Parathyroid adenoma (tissue), 2 donors: ENCODE results near the gene RTN4RL2.

ENCODE experiments used
- H2AFZ ChIP-seq: fragments of 300-600 bp; sonication (generic); one replicate; pipeline ENCODE4 v1.7.0; 2017; ENCODE audit warnings: antibody characterized with exemption, mild to moderate bottlenecking
- H3K27ac ChIP-seq: fragments of 300-600 bp; sonication (generic); one replicate; pipeline ENCODE4 v1.7.0; 2017
- H3K27me3 ChIP-seq: fragments of 300-600 bp; sonication (generic); one replicate; pipeline ENCODE4 v1.7.0; 2017; ENCODE audit warnings: low read length; ENCODE audit not compliant: control insufficient read depth, insufficient read depth
- H3K36me3 ChIP-seq: fragments of 300-600 bp; sonication (generic); one replicate; pipeline ENCODE4 v1.7.0; 2017; ENCODE audit warnings: low read length; ENCODE audit not compliant: control insufficient read depth, insufficient read depth
- H3K4me1 ChIP-seq: fragments of 300-600 bp; sonication (generic); one replicate; pipeline ENCODE4 v1.7.0; 2017; ENCODE audit warnings: control low read depth
- H3K4me2 ChIP-seq: fragments of 300-600 bp; sonication (generic); one replicate; pipeline ENCODE4 v1.7.0; 2017; ENCODE audit warnings: low read length
- H3K4me3 ChIP-seq: fragments of 300-600 bp; sonication (generic); one replicate; pipeline ENCODE4 v1.7.0; 2017; ENCODE audit warnings: low read depth, low read length
- H3K79me2 ChIP-seq: fragments of 300-600 bp; sonication (generic); one replicate; pipeline ENCODE4 v1.7.0; 2017; ENCODE audit warnings: control low read depth
- H3K9ac ChIP-seq: fragments of 300-600 bp; sonication (generic); one replicate; pipeline ENCODE4 v1.7.0; 2017; ENCODE audit warnings: mild to moderate bottlenecking
- H3K9me3 ChIP-seq: fragments of 300-600 bp; sonication (generic); one replicate; pipeline ENCODE4 v1.7.0; 2017; ENCODE audit warnings: low read length; ENCODE audit not compliant: control insufficient read depth
- TF ChIP-seq, protein P1 (sequence below): fragments of 300-600 bp; sonication (generic); IDR thresholded peaks from one replicate; pipeline ENCODE4 v1.7.0; 2017; ENCODE audit warnings: antibody characterized with exemption, mild to moderate bottlenecking
- donor health status: primary hyperparathyroidism.

The RTN4RL2 gene

DNA sequence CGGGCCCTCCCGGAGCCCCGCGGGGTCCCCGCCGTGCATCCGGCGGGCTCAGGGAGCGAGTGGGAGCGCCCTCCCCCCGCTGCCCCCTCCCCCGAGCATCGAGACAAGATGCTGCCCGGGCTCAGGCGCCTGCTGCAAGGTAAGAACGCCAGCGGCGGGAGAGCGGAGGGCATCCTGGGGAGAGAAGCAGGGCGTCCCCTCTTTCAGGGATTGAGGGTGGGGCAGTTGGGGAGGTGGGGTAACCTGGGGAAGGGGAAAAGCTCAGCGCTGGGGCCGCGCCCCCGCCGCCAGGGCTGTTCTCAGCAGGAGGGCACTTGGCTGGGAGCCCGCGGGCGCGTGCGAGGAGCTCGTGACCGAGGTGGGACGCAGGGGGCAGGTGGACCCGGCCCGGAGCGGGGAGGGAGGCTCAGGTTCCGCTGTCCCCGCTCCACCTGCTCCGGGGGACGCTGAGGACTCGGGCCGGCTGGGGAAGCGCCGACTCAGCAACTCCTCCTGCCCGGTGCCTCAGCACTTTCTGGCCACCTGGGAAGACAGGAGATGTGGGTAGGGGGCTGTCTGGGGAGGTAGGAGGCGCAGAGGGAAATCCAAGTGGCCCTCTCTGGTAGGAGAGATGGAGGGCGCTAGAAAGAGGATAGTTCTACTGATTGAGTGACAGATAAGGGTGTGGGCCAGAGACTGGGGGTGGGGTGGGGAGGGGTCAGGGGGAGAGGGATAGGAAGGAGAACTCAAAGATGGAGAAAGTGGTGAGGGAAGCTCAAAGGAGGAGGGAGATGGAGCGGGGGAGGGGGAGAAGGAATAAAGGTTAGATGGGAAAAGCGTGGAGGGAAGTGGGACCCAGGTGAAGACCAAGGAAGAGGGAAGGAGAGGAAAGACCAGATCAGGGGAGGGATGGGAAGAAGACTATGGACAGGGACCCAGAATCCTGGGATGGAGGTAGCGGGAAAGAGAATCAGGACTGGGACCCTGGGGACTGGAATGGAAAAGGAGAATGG, 726 bp downstream of the RTN4RL2 start:
- H2AFZ ChIP-seq: peak overlapping the region; percentile 75
- H3K4me2 ChIP-seq: peak overlapping the region; percentile 58
- no peaks in the 10 kb centered on the region for H3K36me3 ChIP-seq
- no peak overlapping the region for H3K27ac ChIP-seq
- H3K4me3 ChIP-seq: peak overlapping the region; percentile 48
- H3K79me2 ChIP-seq: no peaks in the 10 kb centered on the region
- H3K9ac ChIP-seq: no peak overlapping the region
- H3K9me3 ChIP-seq: no peaks in the 10 kb centered on the region
- no peaks in the 10 kb centered on the region for H3K4me1 ChIP-seq
- no peaks in the 10 kb centered on the region for H3K27me3 ChIP-seq
- TF ChIP-seq, protein P1, sequence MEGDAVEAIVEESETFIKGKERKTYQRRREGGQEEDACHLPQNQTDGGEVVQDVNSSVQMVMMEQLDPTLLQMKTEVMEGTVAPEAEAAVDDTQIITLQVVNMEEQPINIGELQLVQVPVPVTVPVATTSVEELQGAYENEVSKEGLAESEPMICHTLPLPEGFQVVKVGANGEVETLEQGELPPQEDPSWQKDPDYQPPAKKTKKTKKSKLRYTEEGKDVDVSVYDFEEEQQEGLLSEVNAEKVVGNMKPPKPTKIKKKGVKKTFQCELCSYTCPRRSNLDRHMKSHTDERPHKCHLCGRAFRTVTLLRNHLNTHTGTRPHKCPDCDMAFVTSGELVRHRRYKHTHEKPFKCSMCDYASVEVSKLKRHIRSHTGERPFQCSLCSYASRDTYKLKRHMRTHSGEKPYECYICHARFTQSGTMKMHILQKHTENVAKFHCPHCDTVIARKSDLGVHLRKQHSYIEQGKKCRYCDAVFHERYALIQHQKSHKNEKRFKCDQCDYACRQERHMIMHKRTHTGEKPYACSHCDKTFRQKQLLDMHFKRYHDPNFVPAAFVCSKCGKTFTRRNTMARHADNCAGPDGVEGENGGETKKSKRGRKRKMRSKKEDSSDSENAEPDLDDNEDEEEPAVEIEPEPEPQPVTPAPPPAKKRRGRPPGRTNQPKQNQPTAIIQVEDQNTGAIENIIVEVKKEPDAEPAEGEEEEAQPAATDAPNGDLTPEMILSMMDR: no peak

DNA sequence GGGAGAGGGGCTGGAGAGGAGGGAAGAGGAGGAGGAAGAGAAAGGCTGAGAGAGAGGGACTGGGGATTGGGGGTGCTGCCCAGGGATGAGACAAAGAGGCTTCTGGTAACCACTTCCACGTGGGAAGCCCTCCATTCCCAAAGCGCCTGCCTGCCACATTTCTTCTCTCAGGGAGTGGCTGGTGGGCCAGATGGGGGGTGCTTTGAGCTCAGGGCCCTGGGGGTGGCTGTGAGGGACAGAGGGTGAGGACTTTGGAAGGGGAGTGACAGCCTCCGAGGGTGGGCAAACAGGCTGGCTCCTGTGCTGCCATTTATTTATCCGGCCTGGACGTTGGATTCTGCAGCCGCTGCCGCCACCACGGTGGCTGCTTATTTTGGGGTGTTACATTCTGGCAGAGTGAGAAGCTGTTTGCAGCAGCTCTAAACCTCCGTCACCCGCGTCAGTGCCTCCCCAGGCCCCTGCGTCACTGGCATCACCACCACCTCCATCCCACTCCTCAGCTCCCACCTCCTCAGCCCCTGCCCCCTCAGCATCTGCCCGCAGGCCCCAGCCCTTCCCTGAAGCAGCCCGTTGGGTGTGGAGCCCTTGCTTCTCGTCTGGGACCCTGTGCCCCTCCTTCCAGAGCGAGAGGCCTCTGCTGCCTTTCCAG, 1.6 kb downstream of the RTN4RL2 start:
- no peak overlapping the region for H2AFZ ChIP-seq
- no peak overlapping the region for H3K27ac ChIP-seq
- H3K9me3 ChIP-seq: no peaks in the 10 kb centered on the region
- H3K27me3 ChIP-seq: no peaks in the 10 kb centered on the region
- H3K4me3 ChIP-seq: no peak overlapping the region
- H3K4me2 ChIP-seq: no peak overlapping the region
- H3K4me1 ChIP-seq: no peaks in the 10 kb centered on the region
- H3K79me2 ChIP-seq: no peaks in the 10 kb centered on the region
- no peak overlapping the region for H3K9ac ChIP-seq
- no peaks in the 10 kb centered on the region for H3K36me3 ChIP-seq
- TF ChIP-seq, protein P1: no peak

DNA sequence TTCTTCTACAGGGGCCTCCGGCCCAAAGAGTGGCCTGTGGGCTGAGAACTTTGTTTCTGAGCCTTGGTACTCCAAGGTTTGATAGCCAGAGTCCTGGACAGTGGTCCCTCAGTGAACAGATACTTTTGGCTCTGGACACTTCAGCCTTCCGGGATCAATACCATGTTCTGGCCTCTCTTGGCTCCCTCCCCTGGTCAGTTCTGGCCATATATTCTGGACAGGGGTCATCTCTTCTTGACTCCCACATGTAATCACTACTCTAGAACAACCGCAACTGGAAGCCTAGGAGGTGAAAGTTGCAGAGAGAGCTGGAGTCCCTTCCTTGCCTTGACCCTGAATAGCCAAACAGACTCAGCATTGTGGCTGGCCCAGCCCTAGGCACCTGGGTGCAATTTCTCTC, 2.3 kb downstream of the RTN4RL2 start:
- H3K27me3 ChIP-seq: no peaks in the 10 kb centered on the region
- H3K27ac ChIP-seq: no peak overlapping the region
- no peak overlapping the region for H3K4me2 ChIP-seq
- no peak overlapping the region for H3K4me3 ChIP-seq
- H3K9ac ChIP-seq: no peak overlapping the region
- no peaks in the 10 kb centered on the region for H3K4me1 ChIP-seq
- no peak overlapping the region for H2AFZ ChIP-seq
- H3K36me3 ChIP-seq: no peaks in the 10 kb centered on the region
- H3K79me2 ChIP-seq: no peaks in the 10 kb centered on the region
- TF ChIP-seq, protein P1: no peak
- H3K9me3 ChIP-seq: no peaks in the 10 kb centered on the region

DNA sequence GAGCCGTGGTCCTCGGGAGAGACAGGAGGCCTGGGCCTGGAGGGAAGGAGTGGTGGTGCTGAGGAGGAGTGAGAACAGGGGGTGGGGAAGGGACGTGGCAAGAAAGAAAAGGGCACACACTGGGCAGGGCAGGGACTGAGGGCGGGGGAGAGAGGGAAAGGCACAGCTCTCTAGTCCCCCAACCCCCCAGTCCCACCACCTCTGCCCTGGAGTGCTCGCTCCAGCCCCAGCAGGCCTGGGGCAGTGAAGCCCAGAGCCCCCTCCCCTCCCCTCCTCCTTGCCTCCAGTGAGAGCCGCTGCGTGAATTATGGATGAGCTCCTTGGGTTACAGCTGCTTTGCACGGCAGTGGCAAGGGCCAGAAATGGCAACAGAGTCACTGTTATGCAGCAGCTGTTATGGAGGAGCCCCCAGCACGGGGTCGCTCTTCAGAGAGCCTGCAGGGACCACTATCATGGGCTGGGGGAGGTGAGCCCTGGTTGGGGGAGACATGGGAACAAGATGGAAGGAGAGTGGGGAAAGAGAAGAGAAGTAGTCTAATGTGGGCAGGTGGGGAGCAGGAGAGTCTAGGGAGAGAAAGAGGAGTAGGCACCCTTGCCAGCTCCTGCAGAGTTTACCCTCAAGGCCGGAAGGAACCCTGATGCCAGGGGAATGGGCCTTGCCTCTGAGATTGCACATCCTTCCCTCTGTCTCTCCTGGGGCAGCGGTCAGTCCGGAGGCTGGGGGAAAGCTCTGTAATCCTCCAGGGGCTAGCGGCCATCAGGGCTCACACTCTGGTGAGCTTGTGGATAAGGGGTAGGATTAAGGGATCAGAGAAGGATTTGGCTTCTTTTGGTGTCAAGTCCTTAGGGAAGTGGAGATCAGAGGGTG, 3.6 kb downstream of the RTN4RL2 start:
- no peak overlapping the region for H3K9ac ChIP-seq
- no peaks in the 10 kb centered on the region for H3K79me2 ChIP-seq
- H3K4me2 ChIP-seq: no peak overlapping the region
- H2AFZ ChIP-seq: no peak overlapping the region
- H3K4me3 ChIP-seq: no peak overlapping the region
- no peaks in the 10 kb centered on the region for H3K4me1 ChIP-seq
- H3K27ac ChIP-seq: no peak overlapping the region
- H3K36me3 ChIP-seq: no peaks in the 10 kb centered on the region
- no peaks in the 10 kb centered on the region for H3K9me3 ChIP-seq
- TF ChIP-seq, protein P1: no peak
- no peaks in the 10 kb centered on the region for H3K27me3 ChIP-seq
